GM12874 (cell line): Measurements from ENCODE around the gene ACP2.
A peak's percentile ranks its signal among the peaks of the same experiment; 100 is the strongest.

Source experiments
- CTCF ChIP-seq: IDR thresholded peaks from 2 replicates; pipeline ENCODE4 v1.5.1; 2011; ENCODE audit warnings: low read depth, mild to moderate bottlenecking, control low read depth, low read length, moderate library complexity; ENCODE audit not compliant: insufficient read depth

Gene ACP2

GRCh38 chr11:47229161-47229560 lies 19.5 kb downstream of the ACP2 start:
- no peak for TF ChIP-seq CTCF

- no peak for TF ChIP-seq CTCF
These were observed 22.8 kb downstream of the ACP2 start for GRCh38 chr11:47225552-47226400.

- no peak for TF ChIP-seq CTCF
These were observed 25.9 kb downstream of the ACP2 start for GRCh38 chr11:47222696-47223095.

GRCh38 chr11:47220401-47220821 lies 28.2 kb downstream of the ACP2 start:
- no peak for TF ChIP-seq CTCF

- TF ChIP-seq CTCF = peak; percentile 37
These were observed 32.4 kb downstream of the ACP2 start for GRCh38 chr11:47216121-47216798.

- no peak for TF ChIP-seq CTCF
These were observed 33.2 kb downstream of the ACP2 start for GRCh38 chr11:47215366-47215910.

- no peak for TF ChIP-seq CTCF
These were observed 34.6 kb downstream of the ACP2 start for GRCh38 chr11:47213950-47214565.
